Measurements from ENCODE around the gene C5AR1. TPM values are rescaled to one million over a fixed set of nuclear protein-coding genes. Genes with fewer than 3 reads are reported as not detected.
"Not testable (repeated sequence)": the region's sequence is repeated elsewhere in the genome, so short reads cannot be mapped to it uniquely, and the experiment has no call there.

Gene C5AR1
- total RNA-seq, 2 experiments from 2014 or later = 1.1 TPM; not detected in 1

DNA sequence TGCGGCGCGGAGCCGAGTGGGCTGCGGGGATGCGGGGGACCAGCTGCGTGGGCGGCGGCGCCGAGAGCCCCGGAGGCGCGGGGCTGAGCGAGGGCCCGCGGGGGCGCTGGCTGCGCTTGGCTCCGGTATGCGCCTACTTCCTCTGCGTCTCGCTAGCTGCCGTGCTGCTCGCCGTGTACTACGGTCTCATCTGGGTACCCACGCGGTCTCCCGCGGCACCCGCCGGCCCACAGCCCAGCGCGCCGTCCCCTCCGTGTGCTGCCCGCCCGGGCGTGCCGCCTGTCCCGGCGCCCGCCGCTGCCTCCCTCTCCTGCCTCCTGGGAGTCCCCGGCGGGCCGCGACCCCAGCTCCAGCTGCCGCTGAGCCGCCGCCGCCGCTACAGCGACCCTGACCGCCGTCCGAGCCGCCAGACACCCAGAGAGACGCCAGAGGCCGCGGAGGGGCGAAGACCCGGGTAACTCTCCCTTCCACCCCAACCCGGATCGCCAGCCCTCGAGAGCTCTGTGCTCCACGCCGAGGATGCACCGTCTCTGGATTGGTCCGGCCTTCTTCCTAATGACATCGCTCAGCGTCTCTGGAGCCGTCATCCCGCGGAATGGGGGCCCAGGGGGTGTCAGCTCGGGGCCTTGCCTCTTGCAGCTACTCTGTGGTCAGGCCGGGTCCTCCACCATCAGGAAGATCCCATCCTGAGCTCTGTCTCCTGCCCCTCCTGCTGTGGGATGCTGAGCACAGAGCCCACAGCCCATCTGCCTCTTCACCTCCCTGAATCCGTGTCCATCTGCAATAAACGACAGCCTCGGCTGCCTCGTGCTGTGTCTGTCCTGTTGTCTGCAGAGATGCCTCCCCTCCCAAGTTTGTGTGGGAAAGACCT is 34.5 kb upstream of the C5AR1 start:
- Histone ChIP-seq H3K27ac (ENCODE audit: low read depth, low read length, poor library complexity, severe bottlenecking) (no peak overlapping the region), H3K9me2 (ENCODE audit: insufficient read depth, low read length) (no peaks in the 10 kb centered on the region), H3K4me3 (ENCODE audit: low read depth, low read length, poor library complexity, severe bottlenecking) (peak overlapping the region; percentile 73), H4K20me1 (ENCODE audit: insufficient read depth, low read length) (no peaks in the 10 kb centered on the region), H2AFZ (ENCODE audit: low read length) (no peak overlapping the region), H3K79me2 (ENCODE audit: insufficient read depth, low read depth, low read length) (no peaks in the 10 kb centered on the region), H3K4me2 (ENCODE audit: low read length) (peak overlapping the region; percentile 84), H3K36me3 (ENCODE audit: insufficient read depth, low read length) (peaks cover 26% of the 10 kb centered on the region; the same call in 1 of the 2 replicates), H3K9me3 (ENCODE audit: low read length) (no peaks in the 10 kb centered on the region), H3K4me1 (ENCODE audit: insufficient read depth, low read length, poor library complexity, severe bottlenecking) (peaks cover 21% of the 10 kb centered on the region)
- CTCF ChIA-PET (ENCODE audit: unreplicated experiment) = no interaction called here
- POLR2A ChIA-PET = interaction anchor here (1.3 to 2.2 kb wide), 2 partner anchors 18 to 210 kb away, joined by 4 to 6 read pairs; partner anchors contain the start of gene CCDC9
- BruUV-seq (replicated peaks) = no TSS peak
- intact Hi-C loops (cut with micrococcal nuclease; ENCODE audit: unreplicated experiment) = loop anchor here (1.0 kb wide), 1 partner anchor 18 kb away; no protein-coding TSS in a partner anchor
- no peak for DNase-seq (ENCODE audit: low spot score)
- TF ChIP-seq CTCF (conservative IDR thresholded peaks at IDR 0.05; ENCODE audit: low read length) (no peak), EZH2phosphoT487 (IDR thresholded peaks at IDR 0.05; ENCODE audit: borderline replicate concordance, low read depth, low read length) (no peak)

- peak overlapping the region; percentile 84 for H3K4me2 ChIP-seq (ENCODE audit: low read length)
- peaks cover 21% of the 10 kb centered on the region; the same call in 1 of the 2 replicates for H3K36me3 ChIP-seq (ENCODE audit: insufficient read depth, low read length)
- H3K4me3 ChIP-seq (ENCODE audit: low read depth, low read length, poor library complexity, severe bottlenecking) = no peak overlapping the region
- no peaks in the 10 kb centered on the region for H4K20me1 ChIP-seq (ENCODE audit: insufficient read depth, low read length)
- no peak overlapping the region for H3K27ac ChIP-seq (ENCODE audit: low read depth, low read length, poor library complexity, severe bottlenecking)
- H3K9me3 ChIP-seq (ENCODE audit: low read length) = no peaks in the 10 kb centered on the region
- peaks cover 21% of the 10 kb centered on the region for H3K4me1 ChIP-seq (ENCODE audit: insufficient read depth, low read length, poor library complexity, severe bottlenecking)
- BruUV-seq (replicated peaks) = no TSS peak
- ChIA-PET CTCF (ENCODE audit: unreplicated experiment) (interaction anchor here (0.6 kb wide), 1 partner anchor 20 kb away, joined by 3 read pairs; no protein-coding TSS in a partner anchor), POLR2A (interaction anchor here (1.6 kb wide), 1 partner anchor 11 kb away, joined by 4 read pairs; no protein-coding TSS in a partner anchor)
- H3K9me2 ChIP-seq (ENCODE audit: insufficient read depth, low read length) = no peaks in the 10 kb centered on the region
- no peak for TF ChIP-seq CTCF (conservative IDR thresholded peaks at IDR 0.05; ENCODE audit: low read length)
- H2AFZ ChIP-seq (ENCODE audit: low read length) = no peak overlapping the region
- no peak for DNase-seq (ENCODE audit: low spot score)
- intact Hi-C loops (cut with micrococcal nuclease; ENCODE audit: unreplicated experiment) = no loop called here
- no peaks in the 10 kb centered on the region for H3K79me2 ChIP-seq (ENCODE audit: insufficient read depth, low read depth, low read length)
Measured at GRCh38 chr19:47275791-47276461, 33.7 kb upstream of the C5AR1 start.

- POLR2A ChIA-PET = interaction anchor here (1.6 kb wide), 1 partner anchor 10 kb away, joined by 4 read pairs; no protein-coding TSS in a partner anchor
Measured at GRCh38 chr19:47276513-47276912, 33.1 kb upstream of the C5AR1 start.

More at GRCh38 chr19:47276513-47276912, 33.1 kb upstream of the C5AR1 start:
- H3K4me1 ChIP-seq (ENCODE audit: insufficient read depth, low read length, poor library complexity, severe bottlenecking) = peaks cover 21% of the 10 kb centered on the region
- H3K4me3 ChIP-seq (ENCODE audit: low read depth, low read length, poor library complexity, severe bottlenecking); H3K79me2 ChIP-seq (ENCODE audit: insufficient read depth, low read depth, low read length); H2AFZ ChIP-seq (ENCODE audit: low read length); H3K9me3 ChIP-seq (ENCODE audit: low read length); intact Hi-C loops (cut with micrococcal nuclease; ENCODE audit: unreplicated experiment); H4K20me1 ChIP-seq (ENCODE audit: insufficient read depth, low read length); H3K9me2 ChIP-seq (ENCODE audit: insufficient read depth, low read length); DNase-seq (ENCODE audit: low spot score); BruUV-seq (replicated peaks); H3K4me2 ChIP-seq (ENCODE audit: low read length); H3K27ac ChIP-seq (ENCODE audit: low read depth, low read length, poor library complexity, severe bottlenecking): not testable (repeated sequence)
- CTCF ChIA-PET (ENCODE audit: unreplicated experiment) = interaction anchor here (0.6 kb wide), 1 partner anchor 21 kb away, joined by 3 read pairs; no protein-coding TSS in a partner anchor
- peaks cover 15% of the 10 kb centered on the region; the same call in 1 of the 2 replicates for H3K36me3 ChIP-seq (ENCODE audit: insufficient read depth, low read length)
